Activated naive CD4-positive, alpha-beta T cell treated with anti-CD3 and anti-CD28 coated beads, Interleukin-2, amount 50 U/mL, for 72 hours (primary cell): Measurements from ENCODE around the gene ZNF202. TPM values are rescaled to one million over a fixed set of nuclear protein-coding genes. Genes with fewer than 3 reads are reported as not detected.

Source experiments
- ATAC-seq, 2 donors: fragments of 150-1000 bp; cut with Tn5 transposase; 2 replicates each; pipeline ENCODE4 v1.10.0; 2021; ENCODE audit warnings: mild to moderate bottlenecking in 2 of 2, moderate library complexity in 2 of 2
- DNase-seq, 2 donors: peaks; one replicate each; pipeline ENCODE4 v3.0.0; 2021 to 2022; ENCODE audit warnings: low spot score in 2 of 2
- H3K27ac Mint-ChIP-seq, 2 donors: one replicate each; pipeline ENCODE4 v1.8.0; 2022; ENCODE audit warnings: mild to moderate bottlenecking in 2 of 2, mixed read lengths in 2 of 2
- H3K36me3 Mint-ChIP-seq, 2 donors: one replicate each; pipeline ENCODE4 v1.8.0; 2022; ENCODE audit warnings: mixed read lengths in 2 of 2
- H3K9me3 Mint-ChIP-seq, 2 donors: one replicate each; pipeline ENCODE4 v1.8.0; 2022; ENCODE audit warnings: mixed read lengths in 2 of 2
- total RNA-seq, 2 donors: library from RNA; stranded (reverse); gene quantifications; one replicate each; pipeline ENCODE4 v1.2.3, GENCODE V29; 2022

The ZNF202 gene
- 10 to 100 TPM in 1 of 2 donors, 1 to 10 TPM in 1; 6.9 to 12.2 TPM for total RNA-seq

- Mint-ChIP-seq H3K36me3 (peaks cover 22 to 32% of the 10 kb centered on the region in 2 donors), H3K27ac (peak within 1 kb of the TSS; percentile 91 to 99), H3K9me3 (no peaks in the 10 kb centered on the region)
- DNase-seq (peak; percentile 90), ATAC-seq (peak; percentile 96 to 97)
Measured at GRCh38 chr11:123741159-123742030, at the start of gene ZNF202. Gene ZNF202 (minus strand): TSS chr11:123741660. CDS start chr11:123730888, 10,772 bp downstream.

- Mint-ChIP-seq H3K27ac (no peak overlapping the region), H3K9me3 (peaks cover 0 to 9% of the 10 kb centered on the region in 2 donors), H3K36me3 (no peaks in the 10 kb centered on the region)
- DNase-seq, result no peak
- ATAC-seq, result no peak
Measured at GRCh38 chr11:123783536-123783935, 42.1 kb upstream of the ZNF202 start.

GRCh38 chr11:123778511-123778910 lies 37.1 kb upstream of the ZNF202 start:
- DNase-seq, result no peak
- no peak overlapping the region for H3K27ac Mint-ChIP-seq
- no peaks in the 10 kb centered on the region for H3K9me3 Mint-ChIP-seq
- no peaks in the 10 kb centered on the region for H3K36me3 Mint-ChIP-seq
- no peak for ATAC-seq

GRCh38 chr11:123775715-123776549 lies 34.5 kb upstream of the ZNF202 start:
- Mint-ChIP-seq H3K36me3 (no peaks in the 10 kb centered on the region), H3K27ac (no peak overlapping the region), H3K9me3 (no peaks in the 10 kb centered on the region)
- DNase-seq (no peak), ATAC-seq (no peak)

- H3K36me3 Mint-ChIP-seq, result no peaks in the 10 kb centered on the region
- no peak for ATAC-seq
- no peaks in the 10 kb centered on the region for H3K9me3 Mint-ChIP-seq
- H3K27ac Mint-ChIP-seq, result no peak overlapping the region
- DNase-seq, result no peak
Measured at GRCh38 chr11:123775289-123775688, 33.8 kb upstream of the ZNF202 start.

- H3K27ac Mint-ChIP-seq, result peak overlapping the region in 1 of 2 donors; percentile 37
- DNase-seq (no peak), ATAC-seq (no peak)
- no peaks in the 10 kb centered on the region for H3K9me3 Mint-ChIP-seq
- no peaks in the 10 kb centered on the region for H3K36me3 Mint-ChIP-seq
Measured at GRCh38 chr11:123773959-123774358, 32.5 kb upstream of the ZNF202 start.

- ATAC-seq, result no peak
- Mint-ChIP-seq H3K27ac (no peak overlapping the region), H3K36me3 (no peaks in the 10 kb centered on the region), H3K9me3 (no peaks in the 10 kb centered on the region)
- no peak for DNase-seq
Measured at GRCh38 chr11:123773026-123773425, 31.6 kb upstream of the ZNF202 start.

- H3K9me3 Mint-ChIP-seq, result no peaks in the 10 kb centered on the region
- H3K27ac Mint-ChIP-seq, result no peak overlapping the region
- DNase-seq (no peak), ATAC-seq (no peak)
- H3K36me3 Mint-ChIP-seq, result no peaks in the 10 kb centered on the region
Measured at GRCh38 chr11:123771664-123772063, 30.2 kb upstream of the ZNF202 start.

GRCh38 chr11:123770712-123771111 lies 29.3 kb upstream of the ZNF202 start:
- no peak for ATAC-seq
- no peak for DNase-seq
- H3K9me3 Mint-ChIP-seq, result no peaks in the 10 kb centered on the region
- H3K27ac Mint-ChIP-seq, result no peak overlapping the region
- H3K36me3 Mint-ChIP-seq, result no peaks in the 10 kb centered on the region

GRCh38 chr11:123765601-123766000 lies 24.1 kb upstream of the ZNF202 start:
- Mint-ChIP-seq H3K36me3 (peaks cover 8 to 9% of the 10 kb centered on the region in 2 donors), H3K27ac (no peak overlapping the region), H3K9me3 (peaks cover 8 to 13% of the 10 kb centered on the region in 2 donors)
- ATAC-seq, result no peak
- DNase-seq, result no peak

- DNase-seq (no peak), ATAC-seq (no peak)
- Mint-ChIP-seq H3K27ac (no peak overlapping the region), H3K36me3 (peaks cover 8 to 9% of the 10 kb centered on the region in 2 donors), H3K9me3 (peaks cover 8 to 13% of the 10 kb centered on the region in 2 donors)
Measured at GRCh38 chr11:123762422-123762821, 21.0 kb upstream of the ZNF202 start.

GRCh38 chr11:123760894-123761293 lies 19.4 kb upstream of the ZNF202 start:
- no peak for DNase-seq
- peaks cover 8 to 13% of the 10 kb centered on the region in 2 donors for H3K9me3 Mint-ChIP-seq
- peak in 1 of 2 donors; percentile 87 for ATAC-seq
- no peak overlapping the region for H3K27ac Mint-ChIP-seq
- H3K36me3 Mint-ChIP-seq, result peaks cover 8 to 9% of the 10 kb centered on the region in 2 donors

- Mint-ChIP-seq H3K36me3 (peaks cover 8 to 9% of the 10 kb centered on the region in 2 donors), H3K9me3 (peaks cover 8 to 9% of the 10 kb centered on the region in 2 donors), H3K27ac (no peak overlapping the region)
- DNase-seq, result no peak
- peak in 1 of 2 donors; percentile 44 for ATAC-seq
Measured at GRCh38 chr11:123757976-123758375, 16.5 kb upstream of the ZNF202 start.

GRCh38 chr11:123755813-123756212 lies 14.4 kb upstream of the ZNF202 start:
- DNase-seq (no peak), ATAC-seq (no peak)
- no peaks in the 10 kb centered on the region for H3K36me3 Mint-ChIP-seq
- H3K9me3 Mint-ChIP-seq, result no peaks in the 10 kb centered on the region
- no peak overlapping the region for H3K27ac Mint-ChIP-seq

GRCh38 chr11:123755344-123755743 lies 13.9 kb upstream of the ZNF202 start:
- Mint-ChIP-seq H3K9me3 (no peaks in the 10 kb centered on the region), H3K27ac (no peak overlapping the region), H3K36me3 (no peaks in the 10 kb centered on the region)
- DNase-seq (no peak), ATAC-seq (no peak)

GRCh38 chr11:123754101-123754568 lies 12.7 kb upstream of the ZNF202 start, which contains the start of gene OR6X1:
Gene OR6X1 (minus strand): TSS chr11:123754518. CDS start chr11:123754518, 0 bp downstream.
- Mint-ChIP-seq H3K9me3 (no peaks in the 10 kb centered on the region), H3K36me3 (no peaks in the 10 kb centered on the region), H3K27ac (no peak within 1 kb of the TSS)
- peak in 1 of 2 donors; percentile 55 for ATAC-seq
- DNase-seq, result no peak

GRCh38 chr11:123753110-123753509 lies 11.7 kb upstream of the ZNF202 start:
- H3K27ac Mint-ChIP-seq, result no peak overlapping the region
- H3K36me3 Mint-ChIP-seq, result no peaks in the 10 kb centered on the region
- H3K9me3 Mint-ChIP-seq, result no peaks in the 10 kb centered on the region
- DNase-seq (no peak), ATAC-seq (no peak)
